Calu3 (cell line): Measurements from ENCODE around the gene SEPTIN1. TPM values are rescaled to one million over a fixed set of nuclear protein-coding genes. Genes with fewer than 3 reads are reported as not detected.

Experiments used
- BruUV-seq: library from RNA; stranded (reverse); fragments of 400-500 nt; replicated peaks from 2 replicates; lab custom pipeline; 2021; lab: Mats Ljungman, UMichigan
- CTCF ChIA-PET: fragments of 300-600 bp; sonication (Branson Sonifier 250); formaldehyde crosslinking; loops from one replicate; lab custom pipeline; 2022; ENCODE audit warnings: antibody characterized with exemption; lab: Charles Lee
- DNase-seq: peaks from one replicate; pipeline ENCODE4 v3.0.0; 2022
- H3K27ac Mint-ChIP-seq: one replicate; pipeline ENCODE4 v1.8.0; 2022; ENCODE audit warnings: mixed read lengths; ENCODE audit not compliant: unreplicated experiment
- H3K27me3 Mint-ChIP-seq: one replicate; pipeline ENCODE4 v1.8.0; 2022; ENCODE audit warnings: mixed read lengths; ENCODE audit not compliant: unreplicated experiment
- H3K36me3 Mint-ChIP-seq: one replicate; pipeline ENCODE4 v1.8.0; 2022; ENCODE audit warnings: mild to moderate bottlenecking, moderate library complexity, mixed read lengths; ENCODE audit not compliant: insufficient read depth, unreplicated experiment
- H3K4me1 Mint-ChIP-seq: one replicate; pipeline ENCODE4 v1.8.0; 2022; ENCODE audit warnings: mild to moderate bottlenecking, low read depth, mixed read lengths; ENCODE audit not compliant: unreplicated experiment
- H3K4me3 Mint-ChIP-seq: one replicate; pipeline ENCODE4 v1.8.0; 2022; ENCODE audit warnings: mild to moderate bottlenecking, low read depth, moderate library complexity, mixed read lengths; ENCODE audit not compliant: unreplicated experiment
- H3K9me3 Mint-ChIP-seq: one replicate; pipeline ENCODE4 v1.8.0; 2022; ENCODE audit warnings: low read depth, mixed read lengths; ENCODE audit not compliant: unreplicated experiment
- CTCF ChIP-seq: fragments of 200-600 bp; IDR thresholded peaks from one replicate; pipeline ENCODE4 v1.8.0; 2022; ENCODE audit warnings: antibody characterized with exemption; ENCODE audit not compliant: unreplicated experiment
- intact Hi-C: fragments of 100-400 bp; cut with micrococcal nuclease; formaldehyde crosslinking; loops from one replicate; pipeline ENCODE4 v1.10.0; 2022; ENCODE audit not compliant: unreplicated experiment
- total RNA-seq: library from RNA; stranded (reverse); gene quantifications from 2 replicates; pipeline ENCODE4 v1.2.3, GENCODE V29; 2022

The SEPTIN1 gene
- total RNA-seq, 1 experiment from 2014 or later: 1.5 TPM

DNA sequence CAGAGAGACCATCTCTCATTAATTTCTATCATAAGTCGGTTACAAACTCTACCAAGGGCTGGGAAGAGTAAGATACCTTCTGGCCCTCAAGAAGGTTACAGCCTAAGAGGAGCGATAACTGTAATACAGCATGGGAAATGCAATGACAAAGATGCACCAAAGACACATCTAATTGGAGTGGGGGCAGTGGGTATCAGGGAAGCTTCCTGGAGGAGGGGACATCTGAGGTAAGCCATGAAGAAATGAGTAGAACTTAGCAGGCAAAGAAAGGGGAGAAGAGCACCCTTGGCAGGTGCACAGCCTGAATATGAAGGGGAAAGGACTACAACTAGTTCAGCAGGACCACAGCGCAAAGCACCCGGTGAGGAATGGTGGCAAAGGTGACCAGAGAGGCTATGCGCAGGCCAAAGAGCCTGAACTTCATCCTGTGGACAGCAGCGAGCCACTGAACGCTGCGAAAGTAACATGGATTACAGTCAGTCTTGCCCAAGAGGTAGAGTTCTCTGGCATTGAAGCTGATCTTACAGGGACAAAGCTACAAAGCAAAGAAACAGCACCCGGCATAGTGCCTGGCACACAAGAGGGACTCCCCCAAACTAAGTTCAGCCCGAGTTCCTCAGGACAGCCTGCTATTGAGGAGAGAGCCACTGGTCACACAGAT lies 14.9 kb downstream of the SEPTIN1 start:
- CTCF ChIA-PET: no interaction called here
- H3K4me1 Mint-ChIP-seq: peaks cover 44% of the 10 kb centered on the region
- no peak for TF ChIP-seq CTCF
- BruUV-seq: no TSS peak
- H3K27me3 Mint-ChIP-seq: peaks cover 14% of the 10 kb centered on the region
- H3K9me3 Mint-ChIP-seq: no peaks in the 10 kb centered on the region
- intact Hi-C loops: no loop called here
- peaks cover 68% of the 10 kb centered on the region for H3K36me3 Mint-ChIP-seq
- peak overlapping the region; percentile 51 for H3K27ac Mint-ChIP-seq
- peak overlapping the region; percentile 86 for H3K4me3 Mint-ChIP-seq
- DNase-seq: no peak

DNA sequence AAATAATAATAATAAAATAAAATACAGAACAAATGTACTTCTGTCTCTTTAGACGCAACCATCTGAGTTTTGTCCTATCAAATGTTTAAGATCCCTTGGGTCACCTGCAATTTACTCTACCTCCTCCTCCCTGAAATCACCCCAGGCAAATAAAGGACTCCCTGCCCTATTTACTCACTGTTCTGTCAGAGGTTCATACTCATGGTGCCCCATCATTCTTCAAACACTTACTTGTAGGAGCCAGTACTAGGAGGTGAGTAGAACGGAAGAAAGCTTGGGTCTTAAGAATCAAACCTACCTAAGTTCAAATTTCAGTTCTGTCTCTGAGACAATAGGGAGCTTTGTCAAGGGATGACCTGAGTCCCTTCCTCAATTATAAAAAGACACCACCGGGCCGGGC lies 15.8 kb downstream of the SEPTIN1 start:
- Mint-ChIP-seq H3K4me1 (peaks cover 36% of the 10 kb centered on the region), H3K27ac (no peak overlapping the region), H3K36me3 (peaks cover 70% of the 10 kb centered on the region), H3K27me3 (peaks cover 14% of the 10 kb centered on the region), H3K4me3 (no peak overlapping the region), H3K9me3 (no peaks in the 10 kb centered on the region)
- no TSS peak for BruUV-seq
- DNase-seq: no peak
- CTCF ChIA-PET: no interaction called here
- intact Hi-C loops: no loop called here
- no peak for TF ChIP-seq CTCF

GRCh38 chr16:30365200-30365599 lies 17.2 kb downstream of the SEPTIN1 start:
- intact Hi-C loops: no loop called here
- Mint-ChIP-seq H3K36me3 (peaks cover 66% of the 10 kb centered on the region), H3K4me3 (no peak overlapping the region), H3K27ac (no peak overlapping the region), H3K9me3 (no peaks in the 10 kb centered on the region), H3K27me3 (peaks cover 3% of the 10 kb centered on the region), H3K4me1 (peaks cover 34% of the 10 kb centered on the region)
- TF ChIP-seq CTCF: no peak
- DNase-seq: no peak
- CTCF ChIA-PET: no interaction called here
- BruUV-seq: no TSS peak

- BruUV-seq: no TSS peak
- Mint-ChIP-seq H3K9me3 (no peaks in the 10 kb centered on the region), H3K36me3 (peaks cover 58% of the 10 kb centered on the region), H3K4me1 (peaks cover 38% of the 10 kb centered on the region), H3K27me3 (no peaks in the 10 kb centered on the region), H3K27ac (no peak overlapping the region), H3K4me3 (no peak overlapping the region)
- intact Hi-C loops: no loop called here
- no peak for DNase-seq
- TF ChIP-seq CTCF: no peak
- CTCF ChIA-PET: interaction anchor here (1.4 kb wide), 1 partner anchor 9 kb away, joined by 5 read pairs; no protein-coding TSS in a partner anchor
Measured at GRCh38 chr16:30361180-30361579, 21.2 kb downstream of the SEPTIN1 start.
